ENCODE measurements around the gene CRYAA.

- TF ChIP-seq CTCF (IDR thresholded peaks at IDR 0.05; ENCODE audit: extremely low read depth in 1 of 2, insufficient read depth in 1 of 2, low read depth in 1 of 2, low read length in 2 of 2) (no peak), EZH2 (IDR thresholded peaks at IDR 0.05; ENCODE audit: borderline replicate concordance, low read depth, low read length, severe bottlenecking) (no peak), MAX (IDR thresholded peaks at IDR 0.05; ENCODE audit: insufficient read depth, insufficient read length) (no peak), FOS (IDR thresholded peaks at IDR 0.05; ENCODE audit: borderline replicate concordance, insufficient read depth, low read length) (no peak), POLR2AphosphoS5 (IDR thresholded peaks at IDR 0.05; ENCODE audit: insufficient read depth, low read depth, low read length) (no peak), GATA2 (IDR thresholded peaks at IDR 0.05; ENCODE audit: insufficient read depth, insufficient read length, low read depth, low read length) (no peak), POLR2A (IDR thresholded peaks at IDR 0.05; ENCODE audit: low read depth, low read length) (no peak)
Measured at GRCh38 chr21:43196826-43197225, 28.0 kb downstream of the CRYAA start.

All from endothelial cell of umbilical vein (primary cell).